ENCODE results near the gene C2CD2.
"Not testable (repeated sequence)": the region's sequence is repeated elsewhere in the genome, so short reads cannot be mapped to it uniquely, and the experiment has no call there.

Gene C2CD2

DNA sequence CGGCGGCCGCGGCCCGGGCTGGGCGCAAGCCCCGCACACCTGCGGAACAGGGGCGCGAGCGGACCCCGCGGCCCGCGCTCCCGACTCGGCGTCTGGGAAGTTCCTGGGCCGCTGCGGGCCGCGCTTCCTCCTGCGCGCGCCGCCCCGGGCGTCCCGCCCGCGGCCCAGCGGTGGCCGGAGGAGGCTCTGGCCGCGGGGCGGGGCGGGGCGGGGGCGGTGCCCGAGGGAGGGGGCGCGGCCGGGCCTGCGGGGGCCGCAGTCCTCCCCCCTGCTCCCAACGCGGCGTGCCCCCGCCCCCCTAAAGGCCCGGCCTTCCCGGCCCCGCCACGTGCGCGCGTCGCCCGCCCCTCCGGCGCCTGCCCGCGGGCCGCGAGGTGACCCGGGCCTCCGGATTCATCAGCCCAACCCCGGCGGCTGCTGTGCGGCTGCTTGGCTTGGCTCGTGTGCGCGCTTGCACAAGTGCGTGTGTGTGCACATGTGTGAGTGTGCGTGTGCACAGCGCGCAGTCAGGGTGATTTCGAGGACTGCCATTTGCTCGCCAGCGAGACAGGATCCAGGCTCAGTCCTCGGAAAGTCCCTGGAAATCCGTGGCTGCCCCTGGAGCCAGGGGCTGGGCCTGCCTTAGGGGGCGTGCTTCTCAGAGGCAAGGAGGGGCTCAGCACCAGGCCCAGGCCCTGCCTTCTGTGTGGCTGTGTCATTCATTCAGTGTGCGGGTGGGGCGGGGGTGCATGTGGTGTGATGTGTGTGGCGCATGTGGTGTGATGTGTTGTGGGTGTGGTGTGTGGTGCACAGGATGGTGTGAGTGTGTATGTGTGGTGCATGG is at the start of gene C2CD2:
TSS of gene C2CD2 (minus strand) at position 188 of the 823 bp plus-strand sequence. CDS start 370 bp downstream, outside the sequence.
- DNase-seq: peak; percentile 70

DNA sequence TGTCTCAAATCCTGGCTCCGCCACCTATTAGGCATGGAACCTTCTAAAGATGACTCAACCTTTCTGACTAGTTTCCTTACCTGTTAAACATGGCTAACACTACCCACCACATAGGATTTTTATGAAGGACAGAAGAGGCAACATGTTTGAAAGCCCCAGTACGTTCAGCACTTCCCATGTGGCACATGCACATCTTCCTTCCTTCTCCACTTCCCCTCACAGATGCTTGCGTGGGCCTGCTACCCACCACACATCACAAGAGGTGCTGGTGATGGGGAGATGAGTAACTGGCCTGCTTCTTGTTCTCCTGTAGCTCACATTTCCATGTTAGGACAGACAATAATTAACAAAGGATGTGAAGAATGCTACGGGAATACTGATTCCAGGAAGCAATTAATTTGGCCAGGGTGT is 49.2 kb upstream of the C2CD2 start:
- no peak for DNase-seq

DNA sequence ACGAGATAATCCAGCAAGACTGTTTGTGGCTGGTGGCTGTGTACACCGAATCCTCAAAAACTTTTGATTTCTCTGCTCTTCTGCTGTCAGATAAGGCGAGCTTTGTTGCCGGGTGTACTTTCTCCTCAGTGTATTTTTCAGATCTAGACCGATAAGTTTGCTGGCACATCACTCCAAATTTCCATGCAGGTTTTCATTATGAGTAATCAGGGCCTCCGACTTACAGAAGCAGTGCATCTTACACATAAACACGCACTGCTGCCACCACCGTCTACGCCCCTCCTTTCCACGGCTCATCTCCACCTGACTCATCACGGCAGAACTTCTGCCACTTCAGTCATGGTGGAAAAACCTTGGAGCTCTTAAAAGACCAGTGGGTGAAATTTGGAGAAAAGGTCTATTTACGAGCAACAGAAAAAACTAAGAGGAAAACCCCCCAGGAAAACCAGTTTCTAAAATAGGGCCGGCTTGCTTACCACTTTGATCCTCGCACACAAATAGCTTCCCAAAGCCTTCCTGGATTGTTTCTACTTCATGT is 48.7 kb upstream of the C2CD2 start:
- no peak for DNase-seq

DNA sequence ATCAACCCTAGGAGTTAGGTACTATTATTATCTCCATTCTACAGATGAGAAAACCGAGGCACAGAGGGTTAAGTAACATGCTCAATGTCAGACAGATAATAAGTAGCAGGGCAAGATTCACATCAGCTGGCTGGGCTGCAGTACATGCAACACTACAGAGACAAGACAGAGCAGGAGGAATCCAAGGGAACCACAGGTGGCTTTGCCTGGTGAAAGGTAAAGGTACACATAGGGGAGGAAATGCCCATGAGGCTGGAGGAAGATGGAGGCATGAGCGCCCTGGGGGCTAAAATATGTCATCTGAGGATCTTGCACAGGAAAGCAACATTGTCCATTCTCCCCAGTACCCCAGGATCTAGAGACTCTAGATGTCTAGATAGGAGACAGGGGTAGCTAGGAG is 48.0 kb upstream of the C2CD2 start:
- no peak for DNase-seq

- DNase-seq: no peak
These were observed 47.1 kb upstream of the C2CD2 start for GRCh38 chr21:42000908-42001307.

GRCh38 chr21:41997657-41998056 is 43.8 kb upstream of the C2CD2 start:
- DNase-seq: no peak

DNA sequence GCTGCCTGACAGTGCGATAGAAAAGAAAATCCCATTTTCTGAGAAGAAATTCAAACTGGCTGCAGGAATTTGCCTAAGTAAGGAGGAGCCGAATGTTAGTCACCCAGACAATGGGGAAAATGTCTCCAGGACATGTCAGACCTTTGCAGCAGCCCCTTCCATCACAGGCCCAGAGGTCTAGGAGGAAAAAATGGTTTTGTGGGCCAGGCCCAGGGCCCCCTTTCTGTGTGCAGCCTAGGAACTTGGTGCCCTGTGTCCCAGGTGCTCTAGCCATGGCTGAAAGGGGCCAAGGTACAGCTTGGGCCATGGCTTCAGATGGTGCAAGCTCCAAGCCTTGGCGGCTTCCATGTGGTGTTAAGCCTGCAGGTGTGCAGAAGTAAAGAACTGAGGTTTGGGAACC is 41.8 kb upstream of the C2CD2 start:
- DNase-seq: no peak

- not testable (repeated sequence) for DNase-seq
These were observed 40.8 kb upstream of the C2CD2 start for GRCh38 chr21:41994613-41995012.

DNA sequence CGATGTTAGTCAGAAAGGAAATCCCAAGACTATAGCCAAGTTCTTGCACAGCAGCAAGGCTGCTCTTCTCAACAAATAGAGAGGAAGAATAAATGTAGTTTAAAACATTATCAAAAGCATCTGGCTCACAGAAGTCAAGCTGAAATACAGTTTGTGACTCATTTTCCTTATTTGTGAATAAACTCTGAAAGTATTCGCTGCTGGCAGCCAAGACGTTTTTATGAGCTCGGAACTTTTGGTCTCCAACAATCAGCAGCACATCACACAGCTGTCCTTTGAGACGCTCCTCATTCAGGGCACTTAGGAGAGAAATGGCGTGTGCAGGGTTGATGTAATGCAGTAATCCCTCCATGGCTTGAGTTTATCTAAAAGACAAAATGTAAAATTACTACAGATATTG is 39.9 kb upstream of the C2CD2 start:
- DNase-seq: no peak

DNA sequence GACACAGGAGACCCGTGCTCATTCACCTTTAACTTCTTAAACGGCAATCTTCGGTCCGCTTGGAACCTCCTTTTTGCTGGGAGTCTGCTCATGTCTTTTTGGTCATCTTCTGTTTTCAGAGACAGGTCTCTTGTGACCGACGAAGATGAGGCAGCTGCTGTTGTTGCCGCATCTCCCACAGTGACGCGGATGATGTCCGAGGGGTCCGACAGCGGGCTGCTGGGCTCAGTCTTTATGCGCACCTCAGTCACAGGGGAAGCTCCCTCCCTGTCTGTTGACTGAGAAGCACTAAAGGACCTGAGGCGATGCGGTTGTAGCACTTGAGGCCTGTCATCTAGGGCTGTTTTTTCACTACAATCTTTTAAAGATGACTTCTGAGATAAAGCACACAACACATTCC is 38.8 kb upstream of the C2CD2 start:
- no peak for DNase-seq

DNA sequence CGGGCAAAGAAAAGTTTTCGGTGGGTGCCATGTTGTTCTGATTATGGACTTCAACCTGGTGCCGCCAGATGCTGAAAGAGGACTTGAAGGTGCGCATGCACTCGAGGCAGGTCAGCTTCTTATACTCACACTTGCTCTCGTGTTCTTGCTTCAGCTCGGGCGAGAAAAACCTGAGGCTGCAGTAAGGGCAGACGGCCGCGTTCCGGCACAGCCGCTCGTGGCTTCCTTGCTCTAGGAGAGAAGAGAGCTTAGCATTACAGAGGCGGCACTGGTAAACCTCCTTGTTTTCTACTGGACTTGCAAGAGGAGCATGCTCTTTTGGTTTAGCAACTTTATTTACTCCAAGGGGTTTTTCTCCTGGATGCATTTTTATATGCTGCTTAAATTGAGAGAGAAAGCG is 37.8 kb upstream of the C2CD2 start:
- DNase-seq: no peak

DNA sequence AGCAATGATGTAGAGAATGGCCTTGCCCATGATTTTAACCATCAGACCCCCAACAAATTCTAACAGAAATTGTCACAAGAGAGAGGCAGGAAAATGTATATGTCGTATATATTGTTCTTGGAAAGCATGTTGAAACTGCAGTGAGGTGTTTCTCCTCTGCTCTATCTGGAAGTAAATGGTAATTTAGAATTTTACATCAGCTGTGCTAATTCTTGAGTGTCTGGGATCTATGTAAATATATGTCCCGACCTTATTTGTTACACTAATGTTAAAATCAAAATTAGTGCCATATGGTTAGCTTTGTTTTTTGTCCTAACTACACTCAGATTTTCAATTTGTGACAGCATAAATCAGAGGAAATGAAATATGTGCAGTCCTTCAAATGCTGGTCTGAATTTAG is 35.9 kb upstream of the C2CD2 start:
- DNase-seq: no peak

DNA sequence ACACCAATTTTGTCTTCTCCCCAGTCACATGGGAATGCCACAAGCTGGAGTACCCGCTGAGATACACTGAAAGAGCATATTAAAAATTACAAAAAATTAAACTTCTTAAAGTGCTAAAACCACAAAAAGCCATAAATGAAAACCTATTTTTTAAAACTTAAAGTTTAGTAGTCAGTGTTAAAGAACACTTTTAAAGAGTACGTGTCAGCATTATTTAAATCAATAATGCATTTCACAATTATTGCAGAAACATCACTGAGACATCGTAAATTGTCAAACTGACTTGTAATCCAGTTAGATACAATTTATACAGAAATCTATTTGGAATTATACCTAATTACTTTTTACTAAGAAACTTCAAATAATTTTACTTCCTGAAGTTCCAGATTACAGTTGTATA is 33.5 kb upstream of the C2CD2 start:
- DNase-seq: no peak

- DNase-seq: no peak
These were observed 32.0 kb upstream of the C2CD2 start for GRCh38 chr21:41985662-41986416.

- no peak for DNase-seq
These were observed 29.4 kb upstream of the C2CD2 start for GRCh38 chr21:41983229-41983628.

GRCh38 chr21:41980561-41980960 is 26.7 kb upstream of the C2CD2 start:
- no peak for DNase-seq

DNA sequence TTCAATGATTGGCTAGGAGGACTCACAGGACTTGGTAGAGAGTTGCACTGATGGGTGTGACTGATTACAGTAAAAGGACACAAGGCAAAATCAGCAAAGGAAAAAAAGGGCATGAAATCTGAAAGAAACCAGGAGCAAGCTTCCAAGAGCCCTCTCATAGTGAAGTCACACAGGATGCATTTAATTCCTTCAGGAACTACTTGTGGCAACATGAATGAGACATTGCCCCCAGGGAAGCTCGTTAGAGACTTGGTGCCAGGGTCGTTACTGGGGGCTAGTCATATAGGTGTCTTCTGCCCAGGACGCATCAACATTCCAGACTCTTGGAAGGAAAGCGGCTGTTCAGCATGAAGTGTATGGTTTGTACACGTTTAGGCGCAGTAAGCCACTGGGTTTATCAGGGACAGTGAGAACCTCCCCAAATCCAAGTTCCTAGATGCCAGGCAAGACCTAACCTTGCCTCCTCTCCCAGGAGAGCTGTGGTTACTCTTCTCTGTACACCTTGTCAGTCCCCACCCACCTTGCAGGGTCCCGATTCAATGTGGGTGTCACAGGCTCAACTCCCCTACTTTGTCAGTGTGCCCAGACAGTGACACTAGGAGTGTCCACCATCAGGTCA is 26.0 kb upstream of the C2CD2 start:
- no peak for DNase-seq

DNA sequence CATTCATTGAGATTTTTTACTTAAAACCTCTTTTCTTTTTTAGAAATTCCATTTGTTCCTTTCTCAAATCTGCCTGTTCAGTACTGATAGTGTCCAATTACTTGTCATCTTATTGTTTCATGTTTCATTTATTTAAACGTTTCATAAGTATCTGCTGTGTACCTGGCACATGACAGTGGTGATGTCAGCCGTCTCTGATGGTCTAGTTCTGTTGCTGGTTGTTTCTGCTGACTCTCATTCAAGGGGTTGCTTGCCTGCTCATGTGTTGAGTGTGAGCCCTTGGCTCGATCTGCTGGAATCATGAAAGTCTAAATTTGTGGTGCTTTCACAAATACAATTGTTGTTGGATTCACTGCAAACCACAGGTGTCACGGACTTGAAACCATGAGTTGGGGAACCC is 25.5 kb upstream of the C2CD2 start:
- no peak for DNase-seq

- DNase-seq: no peak
These were observed 23.5 kb upstream of the C2CD2 start for GRCh38 chr21:41977034-41977950.

GRCh38 chr21:41976611-41977010 is 22.8 kb upstream of the C2CD2 start:
- DNase-seq: no peak

DNA sequence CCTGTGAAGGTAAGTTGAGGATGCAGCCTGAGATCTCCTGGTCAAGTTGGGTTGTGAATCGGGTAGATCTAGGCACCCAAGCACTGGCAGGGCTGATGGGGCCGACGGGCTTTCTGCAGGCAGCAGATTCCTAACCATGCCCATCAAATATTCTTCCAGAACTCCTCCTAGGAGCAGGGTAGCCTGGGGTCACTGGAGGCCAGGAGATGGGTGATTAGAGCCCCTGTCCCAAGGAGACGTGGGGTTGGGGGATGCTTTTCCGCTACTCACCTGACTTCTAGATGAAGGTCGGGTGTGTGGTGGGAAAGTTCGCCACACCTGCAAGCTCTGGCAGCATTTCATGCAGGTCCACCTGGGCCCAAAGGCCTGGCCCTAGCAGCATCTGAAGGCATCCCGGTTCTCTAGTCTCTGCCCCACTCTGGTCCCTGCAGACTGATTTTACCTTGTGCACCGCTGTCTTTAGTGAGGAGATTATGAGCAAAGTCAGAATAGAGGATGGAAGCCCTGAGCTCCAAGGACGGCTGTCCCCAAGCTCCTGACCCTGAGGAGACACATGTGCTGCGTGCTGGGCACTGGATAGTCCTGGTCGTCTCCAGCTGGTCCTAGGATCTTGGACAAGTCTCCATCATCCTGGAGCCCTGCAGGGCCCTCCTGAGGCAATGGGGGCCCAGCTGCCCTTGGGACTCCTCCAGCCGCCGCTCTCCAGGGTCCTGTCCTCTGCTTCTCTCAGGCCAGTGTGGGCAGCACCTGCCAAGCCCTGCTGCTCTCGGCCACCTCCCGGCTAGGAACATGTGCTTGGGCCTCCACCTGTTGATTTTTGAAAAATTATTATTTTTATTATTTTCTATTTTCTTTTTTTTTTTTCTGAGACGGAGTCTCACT is 21.8 kb upstream of the C2CD2 start:
- no peak for DNase-seq

DNA sequence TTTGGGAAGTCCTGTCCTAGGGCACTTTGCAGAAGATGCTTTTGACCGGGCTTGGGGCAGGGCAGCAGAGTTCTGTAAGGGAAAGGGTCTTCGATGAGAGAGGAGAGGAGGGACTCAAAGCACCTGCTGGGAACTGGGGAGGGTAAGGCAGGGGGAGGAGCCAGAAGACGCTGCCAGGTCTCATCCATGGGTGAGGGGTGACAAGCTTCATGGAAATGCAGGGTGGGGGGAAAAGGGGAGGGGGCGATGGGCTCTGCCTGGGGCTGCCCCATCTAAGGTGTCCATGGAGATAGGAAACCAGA is 20.9 kb upstream of the C2CD2 start:
- no peak for DNase-seq

All from NCI-H2227 treated with DMSO at 0.1 percent for 48 hours (cell line).